ENCODE measurements around the gene PHF12.

Gene PHF12

DNA sequence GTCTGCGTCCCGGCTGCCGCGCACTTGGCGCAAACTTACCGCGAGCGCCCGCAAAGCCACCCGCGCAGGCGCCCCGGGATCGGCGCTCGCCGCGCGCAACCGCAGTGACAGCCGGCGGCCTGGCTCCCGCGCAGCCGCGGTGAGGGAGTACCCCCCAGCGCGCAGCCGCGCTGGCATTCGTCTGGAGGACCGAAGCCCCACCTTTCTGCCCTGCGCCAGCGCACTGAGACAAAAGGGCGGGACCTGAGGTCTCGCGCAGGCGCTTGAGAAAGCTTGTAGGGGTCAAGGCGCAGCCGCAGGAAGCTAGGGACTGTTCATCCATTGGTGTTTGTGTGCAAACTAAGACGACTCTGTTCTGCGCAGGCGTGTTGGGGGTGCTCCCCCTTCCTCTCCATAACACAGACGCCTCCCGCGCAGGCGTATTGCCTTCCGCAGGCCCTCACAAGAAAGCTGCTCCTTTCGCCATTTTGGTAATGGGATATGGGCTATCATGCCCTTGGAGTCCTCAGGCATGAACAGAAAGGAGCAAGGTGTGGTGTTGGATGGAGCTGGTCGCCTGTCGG lies at the start of gene PHF12:
PHF12 (minus strand) TSS at position 91 of the 563 bp plus-strand sequence. CDS start 558 bp downstream, outside the sequence.
- H3K27ac Mint-ChIP-seq: peak within 1 kb of the TSS; percentile 96
- peaks cover 15% of the 10 kb centered on the region for H3K4me1 Mint-ChIP-seq (ENCODE audit: low read depth)
- H3K36me3 Mint-ChIP-seq (ENCODE audit: low read depth): peaks cover 22% of the 10 kb centered on the region
- peak within 1 kb of the TSS; percentile 95 for H3K4me3 Mint-ChIP-seq
- no peaks in the 10 kb centered on the region for H3K27me3 Mint-ChIP-seq (ENCODE audit: low read depth)
- no peaks in the 10 kb centered on the region for H3K9me3 Mint-ChIP-seq

DNA sequence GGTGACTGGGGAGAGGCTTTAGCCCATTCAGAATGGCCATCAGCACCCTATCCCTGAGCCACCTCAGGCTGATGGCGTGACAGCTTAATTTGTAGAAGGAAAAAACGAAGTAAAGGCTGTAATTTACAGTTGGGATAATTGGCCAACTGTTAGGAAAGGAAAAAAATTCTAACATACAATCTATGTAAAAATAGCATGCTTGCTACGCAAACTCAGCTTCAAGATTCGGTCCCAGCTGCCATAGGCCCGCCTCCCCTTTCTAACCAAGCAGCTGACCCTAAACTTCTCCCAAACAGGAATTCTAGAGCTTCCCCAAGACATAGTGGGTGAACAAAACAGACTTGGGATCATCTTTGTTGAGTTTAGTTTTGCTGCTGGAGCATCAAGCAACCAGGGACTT lies 49.7 kb upstream of the PHF12 start:
- H3K4me1 Mint-ChIP-seq (ENCODE audit: low read depth): no peaks in the 10 kb centered on the region
- H3K36me3 Mint-ChIP-seq (ENCODE audit: low read depth): no peaks in the 10 kb centered on the region
- no peak overlapping the region for H3K27ac Mint-ChIP-seq
- H3K27me3 Mint-ChIP-seq (ENCODE audit: low read depth): peaks cover 43% of the 10 kb centered on the region
- H3K4me3 Mint-ChIP-seq: no peak overlapping the region
- no peaks in the 10 kb centered on the region for H3K9me3 Mint-ChIP-seq

DNA sequence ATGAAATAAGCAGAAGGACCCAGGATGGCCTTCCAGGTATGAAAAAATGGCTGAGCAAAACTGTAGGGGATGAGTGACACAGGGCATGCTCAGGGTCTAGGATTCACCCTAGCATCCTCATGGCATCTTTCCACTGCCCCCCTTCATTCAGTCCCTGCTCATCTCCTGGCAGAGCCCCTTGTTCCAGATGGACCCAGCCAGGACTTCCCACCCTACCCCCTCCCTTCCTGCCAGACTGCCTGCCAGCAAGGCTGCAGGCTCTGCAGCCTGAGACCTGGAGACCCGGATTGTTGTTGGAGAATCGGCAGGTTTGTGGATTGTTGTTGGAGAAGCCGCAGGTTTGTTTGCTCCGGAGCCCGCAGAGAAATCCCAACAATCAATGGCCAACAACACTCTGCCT lies 47.9 kb upstream of the PHF12 start:
- H3K27me3 Mint-ChIP-seq (ENCODE audit: low read depth): peaks cover 31% of the 10 kb centered on the region
- no peak overlapping the region for H3K4me3 Mint-ChIP-seq
- no peaks in the 10 kb centered on the region for H3K4me1 Mint-ChIP-seq (ENCODE audit: low read depth)
- no peak overlapping the region for H3K27ac Mint-ChIP-seq
- no peaks in the 10 kb centered on the region for H3K9me3 Mint-ChIP-seq
- no peaks in the 10 kb centered on the region for H3K36me3 Mint-ChIP-seq (ENCODE audit: low read depth)

DNA sequence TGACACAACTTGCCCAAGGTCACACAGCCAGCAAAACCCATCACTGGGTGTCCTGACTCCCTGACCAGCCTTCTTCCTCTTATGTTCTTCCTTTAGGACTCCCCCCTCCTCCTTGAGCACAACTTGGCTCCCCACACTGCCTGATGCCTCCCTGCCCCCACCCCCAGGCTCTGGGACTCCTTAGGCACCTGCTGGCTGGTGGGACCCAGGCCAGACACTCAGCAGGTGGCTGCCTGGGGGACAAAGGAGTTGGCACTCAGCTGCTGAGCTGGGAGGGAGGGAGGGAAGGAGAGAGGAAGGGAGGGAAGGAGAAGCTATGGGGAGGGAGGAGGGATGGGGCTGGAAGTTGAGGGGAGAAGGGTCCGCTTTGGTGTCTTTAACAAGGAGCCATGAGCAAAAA lies 46.5 kb upstream of the PHF12 start:
- H3K36me3 Mint-ChIP-seq (ENCODE audit: low read depth): no peaks in the 10 kb centered on the region
- no peak overlapping the region for H3K4me3 Mint-ChIP-seq
- H3K4me1 Mint-ChIP-seq (ENCODE audit: low read depth): no peaks in the 10 kb centered on the region
- no peak overlapping the region for H3K27ac Mint-ChIP-seq
- peaks cover 19% of the 10 kb centered on the region for H3K27me3 Mint-ChIP-seq (ENCODE audit: low read depth)
- H3K9me3 Mint-ChIP-seq: no peaks in the 10 kb centered on the region

DNA sequence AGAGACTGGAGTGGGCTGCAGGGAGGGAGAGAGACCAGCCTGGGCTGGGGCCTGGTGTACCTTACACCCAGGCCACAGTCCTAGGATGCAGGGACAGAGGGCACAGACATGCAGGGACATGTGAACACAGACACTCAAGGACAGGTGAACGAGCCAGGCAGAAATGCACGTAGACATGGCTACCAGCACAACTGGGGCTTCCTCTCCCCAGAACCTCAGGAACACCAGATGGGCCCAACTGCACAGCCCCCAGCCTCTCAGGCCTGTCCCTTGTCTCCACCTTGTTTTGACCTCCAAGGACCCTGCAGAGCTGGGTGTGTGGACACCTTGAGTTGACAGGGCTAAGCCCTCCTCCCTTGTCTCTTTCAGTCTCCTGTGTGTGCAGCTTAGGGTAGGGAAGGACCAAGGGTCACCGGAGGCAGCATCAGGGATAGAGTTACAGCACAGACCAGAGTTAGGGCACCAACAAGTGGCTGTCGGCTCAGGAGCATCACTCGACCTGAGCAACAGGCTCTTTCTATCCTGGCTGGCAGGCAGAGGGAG lies 45.3 kb upstream of the PHF12 start:
- Mint-ChIP-seq H3K27me3 (ENCODE audit: low read depth) (peaks cover 16% of the 10 kb centered on the region), H3K4me3 (no peak overlapping the region), H3K27ac (no peak overlapping the region), H3K9me3 (no peaks in the 10 kb centered on the region), H3K4me1 (ENCODE audit: low read depth) (no peaks in the 10 kb centered on the region), H3K36me3 (ENCODE audit: low read depth) (no peaks in the 10 kb centered on the region)

DNA sequence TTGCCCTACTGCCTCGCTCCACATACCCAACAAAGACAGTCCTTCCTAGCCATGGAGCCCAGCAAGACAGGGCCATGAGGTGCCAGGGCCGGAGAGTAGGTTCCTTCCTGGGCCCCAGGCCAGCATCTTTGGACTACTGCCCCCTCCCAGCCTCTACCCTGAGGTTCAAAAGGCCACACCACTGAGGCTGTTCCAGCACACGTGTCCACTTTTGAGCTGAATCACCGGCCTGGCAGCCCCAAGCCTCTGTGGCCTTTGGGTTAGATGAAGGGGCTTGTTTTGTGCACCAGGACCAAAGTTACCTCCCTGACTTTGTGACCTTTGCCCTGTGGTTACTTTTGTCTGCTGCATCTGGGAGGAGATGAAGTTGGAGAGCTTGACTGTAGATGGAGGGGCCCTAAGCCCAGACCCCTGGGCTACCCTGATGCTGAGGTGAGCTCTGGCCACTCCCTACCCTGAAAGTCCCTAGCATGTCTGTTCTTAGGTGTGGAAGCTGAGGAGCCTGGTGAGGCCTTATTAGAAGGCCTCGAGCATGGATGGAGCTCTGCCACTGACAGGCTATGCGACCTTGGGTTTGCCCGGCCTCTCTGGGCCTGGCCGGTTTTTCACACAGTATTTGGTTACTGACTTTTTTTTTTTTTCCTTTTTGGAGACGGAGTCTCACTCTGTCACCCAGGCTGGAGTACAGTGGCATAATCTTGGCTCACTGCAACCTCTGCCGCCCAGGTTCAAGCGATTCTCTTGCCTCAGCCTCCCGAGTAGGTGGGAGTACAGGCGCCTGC lies 42.5 kb upstream of the PHF12 start:
- Mint-ChIP-seq H3K27ac (no peak overlapping the region), H3K4me3 (no peak overlapping the region), H3K27me3 (ENCODE audit: low read depth) (peaks cover 5% of the 10 kb centered on the region), H3K36me3 (ENCODE audit: low read depth) (no peaks in the 10 kb centered on the region), H3K4me1 (ENCODE audit: low read depth) (no peaks in the 10 kb centered on the region), H3K9me3 (no peaks in the 10 kb centered on the region)

DNA sequence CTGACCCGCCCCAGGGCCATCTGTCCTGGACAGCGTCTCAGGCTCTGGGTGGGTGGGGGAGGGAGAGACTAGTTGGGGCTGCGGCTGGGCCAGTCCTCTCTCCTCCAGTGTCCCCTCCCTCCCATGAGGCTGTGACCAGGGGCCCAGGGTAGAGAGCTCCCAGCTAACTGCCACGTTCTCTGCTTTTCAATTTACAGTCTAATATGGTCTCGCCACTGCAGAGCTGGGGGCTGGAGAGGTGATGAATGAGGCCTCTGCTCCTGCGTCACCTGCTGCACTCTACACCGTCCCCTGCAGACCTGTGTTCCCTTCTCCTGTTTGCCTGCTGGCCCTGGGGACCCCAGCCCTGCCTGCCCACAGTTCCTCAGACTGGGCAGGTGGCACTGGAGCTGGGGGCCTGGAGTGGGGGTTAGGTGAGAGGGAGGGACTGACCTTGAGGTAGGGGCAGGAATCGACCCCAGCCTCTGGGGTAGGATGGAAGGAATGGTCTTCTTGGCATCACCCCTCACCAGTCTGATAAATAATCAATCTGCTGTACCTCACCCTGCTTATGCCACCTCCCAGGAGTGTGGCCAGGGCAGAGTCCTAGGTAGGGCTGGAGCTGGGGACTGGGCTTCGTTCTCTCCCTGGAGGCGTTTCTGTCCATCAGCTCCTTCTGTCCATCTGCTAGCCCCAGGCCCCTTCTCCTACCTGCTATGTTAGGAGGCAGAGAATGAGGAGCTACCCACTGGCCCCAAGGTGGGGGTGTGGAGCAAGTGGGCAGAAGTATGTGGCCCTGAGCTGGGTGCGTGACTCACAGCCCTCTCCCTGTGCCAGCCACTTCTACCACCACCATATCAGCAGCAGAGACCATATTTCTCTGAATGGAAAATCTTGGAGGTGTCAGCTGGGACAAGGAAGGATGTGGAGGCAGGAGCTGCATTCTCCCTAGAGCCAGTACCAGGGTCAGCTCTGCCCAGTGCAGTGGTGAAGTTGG lies 41.6 kb upstream of the PHF12 start:
- no peaks in the 10 kb centered on the region for H3K4me1 Mint-ChIP-seq (ENCODE audit: low read depth)
- no peaks in the 10 kb centered on the region for H3K9me3 Mint-ChIP-seq
- H3K4me3 Mint-ChIP-seq: no peak overlapping the region

DNA sequence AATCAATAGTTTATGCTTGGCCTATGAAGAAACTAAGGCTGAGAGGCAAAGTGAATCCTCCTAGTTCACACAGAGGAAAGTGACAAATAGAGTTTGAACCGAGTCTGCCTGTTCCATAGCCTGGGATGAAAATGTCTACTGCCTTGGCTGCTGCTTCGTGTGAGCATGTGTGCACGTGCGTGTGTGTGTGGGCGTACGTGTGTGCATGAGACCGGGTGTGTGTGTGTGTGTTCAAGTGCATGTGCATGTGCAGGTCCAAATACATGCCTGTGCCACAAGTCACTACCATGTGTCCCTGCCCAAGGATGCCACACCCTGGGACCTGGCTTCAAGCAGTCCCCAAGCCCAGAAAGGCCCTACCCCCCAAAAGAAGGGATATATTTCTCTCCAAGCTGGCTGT lies 40.9 kb upstream of the PHF12 start:
- H3K9me3 Mint-ChIP-seq: no peaks in the 10 kb centered on the region
- no peaks in the 10 kb centered on the region for H3K36me3 Mint-ChIP-seq (ENCODE audit: low read depth)
- H3K27me3 Mint-ChIP-seq (ENCODE audit: low read depth): peaks cover 7% of the 10 kb centered on the region
- H3K27ac Mint-ChIP-seq: no peak overlapping the region
- H3K4me3 Mint-ChIP-seq: no peak overlapping the region
- no peaks in the 10 kb centered on the region for H3K4me1 Mint-ChIP-seq (ENCODE audit: low read depth)

More for the DNA sequence above, 41.6 kb upstream of the PHF12 start:
- no peaks in the 10 kb centered on the region for H3K36me3 Mint-ChIP-seq (ENCODE audit: low read depth)
- H3K27ac Mint-ChIP-seq: no peak overlapping the region
- peaks cover 7% of the 10 kb centered on the region for H3K27me3 Mint-ChIP-seq (ENCODE audit: low read depth)

DNA sequence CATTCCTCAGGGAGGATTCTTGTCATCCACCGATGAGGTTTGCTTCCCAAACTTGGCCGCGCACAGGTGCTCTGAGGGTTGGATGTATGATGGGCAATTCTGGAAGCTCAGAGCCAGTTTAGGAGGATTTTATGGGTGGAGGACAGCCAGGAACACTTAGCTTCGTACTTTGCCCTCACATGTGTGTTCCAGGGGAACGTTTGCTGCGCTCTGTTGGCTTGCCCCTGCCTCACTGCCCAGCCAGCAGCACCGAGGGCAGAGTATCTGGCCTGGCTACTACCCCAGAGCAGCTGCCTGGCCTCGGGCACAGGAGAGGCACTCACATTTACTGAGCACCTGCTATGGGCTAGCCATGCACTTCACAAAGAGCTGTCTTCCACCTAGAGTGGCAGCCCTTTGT lies 40.5 kb upstream of the PHF12 start:
- Mint-ChIP-seq H3K4me1 (ENCODE audit: low read depth) (no peaks in the 10 kb centered on the region), H3K36me3 (ENCODE audit: low read depth) (no peaks in the 10 kb centered on the region), H3K27me3 (ENCODE audit: low read depth) (peaks cover 5% of the 10 kb centered on the region), H3K9me3 (no peaks in the 10 kb centered on the region), H3K27ac (no peak overlapping the region), H3K4me3 (no peak overlapping the region)

DNA sequence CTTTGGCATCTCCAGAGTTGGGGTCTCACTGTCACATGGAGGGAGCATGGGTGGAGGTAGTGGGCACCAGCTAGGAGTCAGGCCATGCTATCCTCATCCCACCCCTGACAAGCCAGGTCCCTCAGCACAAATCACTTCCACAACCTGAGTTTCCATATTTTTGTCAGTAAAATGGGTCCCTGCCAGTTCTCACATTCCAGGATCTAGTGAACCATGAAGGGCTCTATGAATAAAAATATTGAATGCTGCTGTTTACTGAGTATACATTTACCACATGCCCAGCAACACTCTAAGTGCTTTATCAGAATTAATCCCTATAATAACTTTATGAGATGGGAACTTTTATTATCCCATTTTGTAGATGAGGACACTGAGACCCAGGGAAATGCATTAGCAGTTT lies 37.7 kb upstream of the PHF12 start:
- no peaks in the 10 kb centered on the region for H3K36me3 Mint-ChIP-seq (ENCODE audit: low read depth)
- peaks cover 4% of the 10 kb centered on the region for H3K27me3 Mint-ChIP-seq (ENCODE audit: low read depth)
- H3K9me3 Mint-ChIP-seq: no peaks in the 10 kb centered on the region
- no peaks in the 10 kb centered on the region for H3K4me1 Mint-ChIP-seq (ENCODE audit: low read depth)
- no peak overlapping the region for H3K27ac Mint-ChIP-seq
- no peak overlapping the region for H3K4me3 Mint-ChIP-seq

DNA sequence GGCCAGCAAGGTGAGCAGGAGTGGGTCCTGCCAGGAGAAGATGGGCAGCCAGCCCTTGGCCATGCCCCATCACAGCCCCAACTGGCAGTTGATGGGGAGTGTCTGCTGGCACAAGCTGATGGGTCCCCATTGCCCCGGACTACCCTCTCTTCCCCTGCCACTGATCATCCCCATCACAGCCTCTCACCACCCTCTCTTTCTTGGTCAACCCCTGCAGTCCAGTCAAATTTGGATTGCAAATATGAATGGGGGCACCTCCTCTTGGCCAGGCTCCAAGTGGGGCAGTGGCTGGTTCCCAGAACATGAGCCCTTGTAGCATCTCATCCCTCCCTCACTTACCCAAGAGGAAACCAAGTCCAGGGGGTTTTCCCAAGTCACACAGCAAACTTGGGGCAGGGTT lies 37.2 kb upstream of the PHF12 start:
- H3K4me3 Mint-ChIP-seq: no peak overlapping the region
- H3K36me3 Mint-ChIP-seq (ENCODE audit: low read depth): no peaks in the 10 kb centered on the region
- H3K4me1 Mint-ChIP-seq (ENCODE audit: low read depth): peaks cover 2% of the 10 kb centered on the region
- H3K27ac Mint-ChIP-seq: no peak overlapping the region
- no peaks in the 10 kb centered on the region for H3K9me3 Mint-ChIP-seq
- H3K27me3 Mint-ChIP-seq (ENCODE audit: low read depth): peaks cover 4% of the 10 kb centered on the region

DNA sequence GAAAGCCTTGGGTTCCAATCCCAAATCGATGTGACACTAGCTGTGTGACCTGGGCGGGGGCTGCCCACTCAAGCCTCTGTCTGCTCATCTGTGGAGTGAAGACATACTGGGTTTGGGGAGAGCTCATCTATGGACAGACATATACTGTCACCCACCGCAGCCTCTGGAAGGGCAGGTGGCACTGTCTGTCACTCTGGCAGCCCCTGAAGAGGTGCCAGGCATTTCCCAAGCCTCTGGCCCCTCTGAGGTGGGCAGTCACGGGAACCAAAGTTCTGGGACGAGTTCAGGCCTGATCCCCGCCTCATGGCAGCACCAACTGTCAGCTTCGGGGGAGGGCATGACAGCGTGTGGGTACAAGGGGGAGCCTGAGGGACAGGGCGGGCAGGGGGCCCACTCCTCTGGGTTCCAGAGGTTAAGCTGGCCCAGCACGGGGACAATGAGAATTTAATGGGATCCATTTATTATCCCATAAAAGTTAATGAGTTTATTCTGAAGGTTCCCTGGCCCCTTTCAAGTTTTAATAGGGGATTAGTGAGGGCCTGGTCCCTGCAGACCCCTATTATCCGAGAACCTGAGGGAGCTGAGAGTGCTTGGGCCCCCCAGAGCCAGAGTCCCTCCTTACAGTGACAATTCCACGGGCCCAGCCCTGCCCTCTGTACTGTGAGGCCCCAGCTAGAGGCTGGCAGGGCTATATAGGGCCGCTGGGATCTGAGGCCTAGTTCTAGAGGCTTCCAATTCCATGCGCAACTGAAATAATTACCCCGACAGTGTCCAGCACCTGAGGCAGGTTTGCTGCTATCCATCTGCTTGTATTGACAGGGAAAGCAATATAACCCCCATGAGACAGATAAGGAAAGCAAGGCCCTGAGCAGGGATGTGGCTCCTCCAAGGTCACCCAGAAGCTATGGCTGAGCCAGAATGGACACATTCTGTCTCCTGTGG lies 35.7 kb upstream of the PHF12 start:
- no peak overlapping the region for H3K4me3 Mint-ChIP-seq
- no peaks in the 10 kb centered on the region for H3K9me3 Mint-ChIP-seq
- peaks cover 17% of the 10 kb centered on the region for H3K4me1 Mint-ChIP-seq (ENCODE audit: low read depth)
- H3K27me3 Mint-ChIP-seq (ENCODE audit: low read depth): peaks cover 4% of the 10 kb centered on the region
- H3K27ac Mint-ChIP-seq: no peak overlapping the region
- H3K36me3 Mint-ChIP-seq (ENCODE audit: low read depth): no peaks in the 10 kb centered on the region

DNA sequence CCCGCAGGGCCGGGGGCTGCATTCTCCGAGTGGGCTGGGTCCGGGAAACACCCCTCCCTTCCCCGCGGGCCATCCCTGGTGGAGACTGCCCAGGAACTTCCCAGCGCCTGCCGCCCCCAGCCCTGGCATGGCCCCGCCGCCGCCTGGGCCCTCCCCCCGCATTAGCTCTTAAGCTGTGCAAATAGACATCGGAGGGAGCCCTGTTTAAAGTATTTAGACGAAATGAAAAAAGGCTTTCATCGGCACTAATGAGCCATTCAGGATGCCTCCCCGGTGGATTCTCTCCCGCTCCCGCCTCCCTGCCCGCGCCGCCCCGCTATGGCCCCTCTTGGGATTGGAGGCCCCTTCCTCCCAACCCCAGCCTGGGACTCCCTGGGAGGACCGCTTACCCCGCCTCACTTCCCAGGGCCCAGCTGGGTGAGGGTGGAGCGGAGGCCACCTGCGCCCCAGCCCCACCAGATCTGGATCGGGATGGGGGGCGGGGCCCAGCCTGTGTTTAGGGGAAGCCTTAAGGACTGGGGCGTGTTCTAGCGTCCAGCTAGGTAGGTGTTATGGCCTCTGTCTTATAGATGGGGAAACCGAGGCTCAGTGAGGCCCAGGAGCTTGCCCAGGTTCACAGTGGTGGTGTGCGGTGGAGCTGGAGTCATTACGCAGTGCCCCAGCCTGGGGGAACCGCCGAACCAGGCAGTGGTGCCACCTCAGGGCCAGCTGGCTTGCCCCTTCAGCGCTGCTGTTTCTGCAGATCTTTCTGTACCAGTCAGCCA lies 34.8 kb upstream of the PHF12 start:
- Mint-ChIP-seq H3K27me3 (ENCODE audit: low read depth) (peaks cover 4% of the 10 kb centered on the region), H3K9me3 (no peaks in the 10 kb centered on the region), H3K27ac (no peak overlapping the region), H3K4me1 (ENCODE audit: low read depth) (peaks cover 17% of the 10 kb centered on the region), H3K4me3 (no peak overlapping the region), H3K36me3 (ENCODE audit: low read depth) (no peaks in the 10 kb centered on the region)

Data from T-helper 1 cell treated with Interleukin-12 subunit alpha and Interleukin-12 subunit beta and Interleukin-4 antibody, amounts not matched to agents 30 μg/mL and 1 μg/mL, for 36 hours (primary cell).